ENCODE results near the gene SLC25A15.
"Not testable (repeated sequence)": the region's sequence is repeated elsewhere in the genome, so short reads cannot be mapped to it uniquely, and the experiment has no call there.

- TF ChIP-seq CTCF (IDR thresholded peaks at IDR 0.05; ENCODE audit: low read depth, low read length); EZH2phosphoT487 (IDR thresholded peaks at IDR 0.05; ENCODE audit: low read depth): not testable (repeated sequence)
Measured at GRCh38 chr13:40840955-40841354, 51.5 kb downstream of the SLC25A15 start.

All from OCI-LY3 (cell line).